Measurements from ENCODE around the gene FBXO44.
"Not testable (repeated sequence)": the region's sequence is repeated elsewhere in the genome, so short reads cannot be mapped to it uniquely, and the experiment has no call there.

The FBXO44 gene

GRCh38 chr1:11654137-11654938, at the start of gene FBXO44, which contains the start of gene FBXO2:
Gene FBXO44, plus strand, starts transcription at chr1:11654877. Its CDS starts 959 bp downstream, at chr1:11655836.
Gene FBXO2, minus strand, starts transcription at chr1:11654429. Its CDS starts 89 bp downstream, at chr1:11654340.
- DNase-seq (ENCODE audit: low read depth in 2 of 2), result peak; percentile 37 to 38

- DNase-seq (ENCODE audit: low read depth in 2 of 2), result no peak
Observed at GRCh38 chr1:11606775-11607174, 47.9 kb upstream of the FBXO44 start.

GRCh38 chr1:11608596-11609130, 46.0 kb upstream of the FBXO44 start:
- not testable (repeated sequence) for DNase-seq (ENCODE audit: low read depth in 2 of 2)

GRCh38 chr1:11609378-11609777, 45.3 kb upstream of the FBXO44 start:
- DNase-seq (ENCODE audit: low read depth in 2 of 2), result not testable (repeated sequence)

- no peak for DNase-seq (ENCODE audit: low read depth in 2 of 2)
Observed at GRCh38 chr1:11610629-11611180, 44.0 kb upstream of the FBXO44 start.

GRCh38 chr1:11611638-11612327, 42.9 kb upstream of the FBXO44 start:
- DNase-seq (ENCODE audit: low read depth in 2 of 2), result no peak

GRCh38 chr1:11613347-11613746, 41.3 kb upstream of the FBXO44 start:
- no peak for DNase-seq (ENCODE audit: low read depth in 2 of 2)

GRCh38 chr1:11615090-11615489, 39.6 kb upstream of the FBXO44 start:
- DNase-seq (ENCODE audit: low read depth in 2 of 2), result no peak

- DNase-seq (ENCODE audit: low read depth in 2 of 2), result no peak
Observed at GRCh38 chr1:11616766-11617165, 37.9 kb upstream of the FBXO44 start.

GRCh38 chr1:11617314-11617713, 37.4 kb upstream of the FBXO44 start:
- DNase-seq (ENCODE audit: low read depth in 2 of 2), result no peak

GRCh38 chr1:11617741-11618140, 36.9 kb upstream of the FBXO44 start:
- DNase-seq (ENCODE audit: low read depth in 2 of 2), result no peak

GRCh38 chr1:11620405-11620804, 34.3 kb upstream of the FBXO44 start:
- DNase-seq (ENCODE audit: low read depth in 2 of 2), result no peak

GRCh38 chr1:11620924-11621323, 33.8 kb upstream of the FBXO44 start:
- DNase-seq (ENCODE audit: low read depth in 2 of 2), result no peak

GRCh38 chr1:11622398-11622797, 32.3 kb upstream of the FBXO44 start:
- DNase-seq (ENCODE audit: low read depth in 2 of 2), result no peak

GRCh38 chr1:11623702-11624101, 31.0 kb upstream of the FBXO44 start:
- DNase-seq (ENCODE audit: low read depth in 2 of 2), result no peak

GRCh38 chr1:11626551-11626950, 28.1 kb upstream of the FBXO44 start:
- no peak for DNase-seq (ENCODE audit: low read depth in 2 of 2)

- no peak for DNase-seq (ENCODE audit: low read depth in 2 of 2)
Observed at GRCh38 chr1:11628767-11629166, 25.9 kb upstream of the FBXO44 start.

GRCh38 chr1:11629184-11630016, 25.3 kb upstream of the FBXO44 start:
- no peak for DNase-seq (ENCODE audit: low read depth in 2 of 2)

- DNase-seq (ENCODE audit: low read depth in 2 of 2), result no peak
Observed at GRCh38 chr1:11634365-11635192, 20.1 kb upstream of the FBXO44 start.

- DNase-seq (ENCODE audit: low read depth in 2 of 2), result no peak
Observed at GRCh38 chr1:11638121-11638520, 16.6 kb upstream of the FBXO44 start.

- DNase-seq (ENCODE audit: low read depth in 2 of 2), result no peak
Observed at GRCh38 chr1:11639372-11639771, 15.3 kb upstream of the FBXO44 start.

Data from stimulated activated CD8-positive, alpha-beta memory T cell treated with anti-CD3 and anti-CD28 coated beads, Interleukin-15, amount 100 ng/mL, for 4 hours (primary cell).